8988T (cell line): ENCODE measurements around the gene FXYD3.

Source experiments
- DNase-seq: peaks from one replicate; pipeline ENCODE4 v3.0.0; 2011

Gene FXYD3, protein sequence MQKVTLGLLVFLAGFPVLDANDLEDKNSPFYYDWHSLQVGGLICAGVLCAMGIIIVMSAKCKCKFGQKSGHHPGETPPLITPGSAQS

DNA sequence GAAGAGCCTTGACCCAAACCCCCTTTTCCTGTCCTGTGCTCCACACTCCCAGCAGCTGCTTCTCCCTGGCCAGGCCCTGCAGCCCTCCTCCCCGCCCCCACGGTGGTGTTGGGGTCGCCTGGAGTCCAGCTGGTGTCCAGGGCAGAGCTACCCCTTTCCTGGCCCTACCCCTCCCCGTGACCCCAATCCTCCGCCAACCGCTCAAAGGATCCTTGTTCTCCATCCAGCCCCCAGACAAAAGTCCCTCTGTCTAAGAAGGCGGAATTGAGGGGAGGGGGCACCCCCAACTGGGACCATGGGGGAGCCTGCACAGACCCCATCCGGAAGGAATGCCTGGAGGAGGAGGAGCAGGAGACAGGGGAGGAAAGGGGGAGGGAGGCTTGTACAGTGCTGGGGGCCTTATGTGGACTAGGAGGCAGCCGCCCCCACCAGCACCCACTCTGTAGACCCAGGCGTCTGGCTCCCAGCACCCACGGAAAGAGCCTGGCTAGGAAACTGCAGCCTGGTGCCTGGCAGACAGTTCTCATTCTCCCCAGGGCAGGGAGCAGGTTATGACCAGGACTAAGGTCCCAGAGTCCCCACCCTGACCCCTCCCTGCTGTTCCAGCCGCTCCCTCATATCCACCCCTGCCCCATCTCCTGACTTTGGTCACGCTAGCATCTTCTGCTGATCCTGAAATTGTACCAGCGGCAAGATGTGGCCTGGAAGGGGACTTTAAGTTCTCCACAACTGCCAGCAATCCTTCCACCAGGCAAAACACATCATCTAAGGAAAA lies at the start of gene FXYD3:
Gene FXYD3 (plus strand): TSS at position 647 of the 775 bp plus-strand sequence. CDS start 3,554 bp downstream, outside the sequence.
- DNase-seq: no peak

GRCh38 chr19:35066121-35066520 lies 49.5 kb upstream of the FXYD3 start:
- no peak for DNase-seq

DNA sequence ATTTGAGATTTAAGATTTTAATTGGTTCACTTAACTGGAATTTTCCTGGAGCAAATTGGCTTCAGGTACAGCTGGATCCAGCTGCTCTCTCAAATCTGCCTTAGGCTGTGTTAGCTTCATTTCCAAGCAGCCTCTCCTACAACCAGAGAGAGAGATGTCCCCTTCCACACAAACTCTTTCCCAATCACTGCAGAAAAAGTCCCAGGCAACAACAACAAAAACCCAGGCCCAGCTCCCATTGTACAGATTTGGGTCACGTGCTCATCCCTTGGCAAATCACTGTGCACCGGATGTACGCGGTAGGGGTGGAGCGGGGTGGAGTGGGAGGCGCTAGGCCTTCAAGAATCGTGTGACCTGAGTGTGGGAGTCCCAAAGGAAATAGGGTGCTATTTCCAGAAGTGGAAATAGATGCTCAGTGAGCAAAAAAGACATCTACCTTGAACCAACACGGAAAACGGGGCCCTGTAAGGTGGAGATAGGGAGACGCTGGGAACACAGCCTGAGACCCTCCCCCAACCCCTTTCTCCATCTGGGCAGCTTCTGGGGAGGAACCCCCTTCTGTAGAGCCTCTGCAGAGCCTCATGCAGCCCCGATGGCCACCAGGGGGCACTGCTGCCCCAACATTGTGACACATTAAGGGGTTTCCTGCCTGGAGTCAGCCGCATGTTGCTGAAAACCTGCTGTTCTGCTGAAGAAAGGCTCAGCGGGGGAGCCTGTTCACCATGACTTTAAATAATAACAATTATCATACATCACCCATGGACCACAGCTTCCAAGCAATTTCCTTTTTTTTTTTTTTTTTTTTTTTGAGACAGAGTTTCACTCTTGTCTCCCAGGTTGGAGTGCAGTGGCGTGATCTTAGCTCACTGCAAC lies 48.7 kb upstream of the FXYD3 start:
- DNase-seq: peak; percentile 91

GRCh38 chr19:35068941-35069634 lies 46.5 kb upstream of the FXYD3 start:
- no peak for DNase-seq

DNA sequence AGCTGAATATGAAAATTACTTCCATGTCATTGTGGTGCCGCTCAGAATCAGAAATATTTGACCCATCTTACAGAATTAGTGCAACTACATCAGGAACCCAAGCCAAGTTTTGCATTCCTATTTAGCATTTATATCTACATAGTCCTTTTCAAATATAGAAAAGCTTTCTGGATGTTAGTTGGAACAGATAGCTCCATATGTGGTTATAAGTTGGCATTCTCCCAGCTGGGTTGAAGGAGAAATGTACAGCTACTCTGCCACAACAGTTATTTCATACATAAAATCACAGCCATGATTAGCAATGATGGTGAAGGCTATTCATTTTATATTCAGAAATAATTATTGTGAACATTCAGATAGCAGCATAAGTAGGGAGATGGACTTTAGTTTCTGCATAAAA lies 45.9 kb upstream of the FXYD3 start:
- DNase-seq: no peak

DNA sequence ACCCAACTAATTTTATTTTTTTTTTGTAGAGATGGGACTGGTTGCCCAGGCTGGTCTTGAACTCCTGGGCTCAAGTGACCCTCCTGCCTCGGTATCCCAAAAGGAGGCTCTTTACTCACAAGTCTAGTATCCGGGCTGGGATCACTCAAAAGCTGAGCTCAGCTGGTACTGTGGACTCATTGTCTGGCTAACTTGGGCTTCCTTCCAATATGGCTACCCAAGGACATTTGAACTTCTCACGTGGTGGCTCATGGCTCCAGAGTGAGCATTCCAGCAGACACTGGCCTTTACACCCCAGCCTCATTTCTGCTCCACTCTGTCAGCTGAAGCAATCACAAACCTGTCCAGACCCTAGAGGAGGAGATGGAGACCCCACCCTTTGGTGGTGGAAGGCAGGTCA lies 45.2 kb upstream of the FXYD3 start:
- no peak for DNase-seq

DNA sequence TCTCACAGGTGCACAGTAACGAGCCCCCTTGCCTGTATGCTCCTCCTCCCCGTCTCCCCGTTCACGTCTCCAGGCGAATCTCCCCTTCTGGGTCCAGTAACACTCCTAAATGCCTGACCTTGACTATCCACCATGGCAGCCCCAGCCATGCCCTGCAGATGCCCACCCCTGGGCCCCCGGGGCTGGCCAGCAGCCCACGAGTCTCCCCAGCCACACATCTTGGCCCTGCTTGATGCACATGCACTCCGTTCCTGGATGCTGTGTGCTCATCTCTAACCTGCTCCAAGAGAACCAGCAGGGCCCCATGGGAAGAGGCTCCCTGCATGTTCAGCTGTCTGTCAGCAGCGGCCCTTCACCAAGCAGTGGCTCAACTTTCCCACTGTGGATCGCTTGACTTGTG lies 42.1 kb upstream of the FXYD3 start:
- no peak for DNase-seq

GRCh38 chr19:35073941-35074340 lies 41.7 kb upstream of the FXYD3 start:
- no peak for DNase-seq

GRCh38 chr19:35074426-35075201 lies 41.0 kb upstream of the FXYD3 start:
- DNase-seq: no peak

DNA sequence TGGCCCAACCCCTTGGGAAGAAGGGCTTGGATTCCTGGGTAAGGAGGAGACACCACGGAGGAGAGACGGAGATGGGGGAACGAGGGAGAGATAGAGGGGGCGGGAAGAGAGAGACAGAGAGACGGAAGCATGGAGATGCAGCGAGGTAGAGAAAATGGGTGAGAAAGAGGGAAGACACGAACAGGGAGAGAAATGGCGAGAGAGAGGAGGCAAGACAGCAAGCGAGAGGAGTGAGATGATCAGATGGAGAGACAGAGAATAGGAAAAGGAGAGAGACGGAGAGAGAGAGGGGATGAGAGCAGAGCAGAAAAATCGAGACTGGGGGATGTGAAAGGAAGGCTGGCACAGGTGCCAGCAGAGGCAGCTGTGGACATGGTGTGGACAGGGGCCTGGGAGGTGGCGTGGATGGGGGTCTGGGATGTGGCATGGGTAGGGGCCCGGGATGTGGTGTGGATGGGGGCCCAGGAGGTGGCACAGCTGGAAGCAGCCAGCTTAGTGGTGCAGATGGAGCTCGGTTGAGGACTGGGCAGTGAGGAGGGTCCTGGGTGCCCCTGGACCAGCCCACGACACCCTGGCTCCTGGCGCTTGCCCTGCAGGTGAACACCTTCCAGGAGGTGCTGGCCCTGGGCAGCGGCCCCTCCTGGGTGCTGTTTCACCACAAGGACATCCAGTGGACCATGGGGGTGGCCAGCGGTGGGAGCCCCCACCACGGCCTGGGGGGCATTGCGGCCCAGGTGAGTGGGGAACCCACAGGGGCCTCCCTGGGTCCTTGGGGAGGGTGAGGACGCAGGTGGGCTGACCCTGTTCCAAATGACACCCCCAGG lies 40.2 kb upstream of the FXYD3 start:
- no peak for DNase-seq

DNA sequence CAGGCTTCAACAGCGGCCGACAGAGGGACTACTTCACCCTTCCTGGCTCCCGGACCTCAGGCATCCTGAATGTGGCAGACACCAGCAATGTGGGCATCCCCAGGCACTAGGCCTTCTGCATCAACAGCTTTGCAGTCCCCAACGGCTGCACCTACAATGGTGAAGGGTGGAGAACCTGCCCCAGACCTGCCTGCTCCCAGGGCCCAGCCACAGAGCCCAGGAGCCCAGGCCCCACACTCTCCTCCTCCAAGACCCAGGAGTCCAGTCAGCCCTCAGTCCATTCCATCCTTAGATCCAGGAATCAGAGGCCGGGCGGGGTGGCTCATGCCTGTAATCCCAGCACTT lies 39.6 kb upstream of the FXYD3 start:
- DNase-seq: no peak

DNA sequence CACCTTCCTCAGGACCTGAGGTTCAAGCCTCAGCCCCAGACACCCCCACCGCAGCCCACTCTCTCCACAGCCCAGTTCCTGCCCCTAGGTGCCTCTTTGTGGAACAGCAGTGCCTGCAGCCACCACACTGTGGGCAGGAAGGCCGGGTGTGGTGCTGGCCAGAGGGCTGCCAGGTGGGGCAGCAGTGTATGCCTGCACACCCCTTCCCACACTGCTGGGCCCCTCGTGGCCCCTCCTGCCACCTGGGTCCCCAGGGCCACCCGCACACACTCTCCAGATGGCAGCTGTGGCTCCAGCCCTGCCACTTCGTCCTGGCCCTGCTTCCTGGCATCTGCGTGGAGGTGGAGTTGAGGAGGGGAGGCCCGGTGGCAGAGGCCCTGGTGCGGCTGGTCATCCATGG lies 39.0 kb upstream of the FXYD3 start:
- no peak for DNase-seq

DNA sequence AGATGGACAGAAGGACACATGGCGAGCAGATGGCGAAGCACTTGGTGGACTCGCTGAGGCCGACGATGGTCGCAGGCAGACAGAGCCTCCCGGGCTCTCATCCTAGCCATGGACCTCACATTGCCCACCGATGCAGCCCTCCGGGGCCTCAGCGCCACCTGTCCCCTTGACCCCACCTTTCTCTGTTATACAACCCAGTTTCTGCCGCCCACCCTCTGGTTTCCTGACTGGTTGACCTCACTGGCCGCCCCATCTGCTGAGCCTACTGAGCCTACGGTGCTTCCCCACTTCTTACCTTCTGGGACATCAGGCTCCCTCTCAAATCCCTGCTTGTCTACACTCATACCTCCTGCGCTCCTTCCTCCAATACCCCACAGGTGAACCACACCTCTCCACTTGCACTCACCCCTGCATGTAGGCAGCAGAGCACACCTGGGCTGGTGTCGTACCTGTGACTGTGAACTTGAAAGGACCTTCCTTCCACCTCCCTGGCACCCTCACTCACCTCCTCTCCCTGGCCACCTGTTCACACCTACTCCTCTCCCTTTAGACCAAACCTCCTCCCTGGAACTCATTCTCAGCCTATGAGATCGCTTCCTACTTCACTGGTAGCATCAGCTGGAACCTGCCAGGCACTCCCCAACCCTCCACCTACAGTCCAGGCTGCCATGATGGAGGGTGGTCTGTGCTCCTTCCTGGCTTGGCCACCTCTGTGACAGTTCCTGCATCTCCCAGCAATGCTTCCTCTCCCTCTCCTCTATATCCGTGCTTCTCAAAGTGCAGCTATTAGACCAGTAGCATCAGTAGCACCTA lies 38.0 kb upstream of the FXYD3 start:
- DNase-seq: no peak

GRCh38 chr19:35079826-35080225 lies 35.8 kb upstream of the FXYD3 start:
- no peak for DNase-seq

GRCh38 chr19:35080613-35081170 lies 34.9 kb upstream of the FXYD3 start:
- DNase-seq: no peak

DNA sequence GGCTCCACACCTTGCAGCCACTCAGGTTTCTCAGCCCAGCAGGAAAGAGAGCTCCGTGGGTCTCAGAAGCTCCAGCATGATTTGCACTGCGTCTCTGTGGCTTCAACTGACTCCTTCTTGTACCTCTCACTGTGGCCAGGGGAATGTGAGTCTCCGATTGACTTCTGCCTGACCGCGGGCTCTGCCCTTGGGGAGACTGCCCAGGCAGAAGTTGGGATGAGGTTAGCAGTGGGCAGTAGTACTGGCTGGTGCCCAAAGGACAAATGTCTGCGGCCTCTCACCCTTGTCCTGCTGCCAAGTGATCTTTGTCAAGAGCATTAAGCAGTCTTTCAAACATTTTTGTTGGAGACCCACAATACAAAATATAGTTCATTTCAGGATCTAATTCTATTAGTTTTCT lies 34.4 kb upstream of the FXYD3 start:
- no peak for DNase-seq

- DNase-seq: no peak
These were observed 31.7 kb upstream of the FXYD3 start for GRCh38 chr19:35083691-35084508.

GRCh38 chr19:35084509-35084762 lies 31.2 kb upstream of the FXYD3 start:
- DNase-seq: no peak

DNA sequence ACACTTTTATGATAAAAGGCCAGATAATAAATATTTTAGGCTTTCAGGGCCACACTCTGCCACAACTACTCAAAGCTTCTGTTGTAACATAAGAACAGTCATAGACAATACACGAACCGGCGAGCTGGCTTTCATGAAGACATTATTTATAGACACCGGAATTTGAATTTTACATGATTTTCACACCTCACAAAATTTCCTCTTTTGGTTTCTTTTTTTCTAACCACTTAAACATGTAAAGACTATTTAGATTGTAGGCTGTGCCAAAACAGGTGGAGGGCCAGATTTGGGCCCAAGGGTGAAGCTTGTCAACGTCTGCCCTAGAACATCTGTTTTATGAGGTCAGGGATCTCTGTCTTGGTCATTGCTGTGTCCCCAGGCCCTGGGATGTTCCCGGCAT lies 29.7 kb upstream of the FXYD3 start:
- DNase-seq: no peak

DNA sequence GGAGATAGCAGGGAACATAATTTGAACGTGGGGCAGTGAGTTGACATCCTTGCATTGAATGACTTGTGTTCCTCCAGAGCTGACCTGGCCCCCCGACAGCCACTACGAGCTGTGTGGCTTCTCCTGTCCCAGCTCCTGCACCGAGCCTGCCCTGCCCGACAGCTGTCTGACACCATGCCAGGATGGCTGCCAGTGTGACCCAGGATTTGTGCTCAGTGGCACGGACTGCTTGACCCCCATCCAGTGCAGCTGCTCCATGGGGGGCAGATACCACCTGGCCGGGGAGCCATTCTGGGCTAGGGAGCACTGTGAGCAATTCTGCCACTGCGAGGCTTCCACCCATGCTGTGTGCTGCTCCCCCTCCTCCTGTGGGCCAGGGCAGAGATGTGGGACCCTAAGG lies 29.2 kb upstream of the FXYD3 start:
- DNase-seq: no peak
